ENCODE data around the gene CDC23.

- TF ChIP-seq, protein P1, sequence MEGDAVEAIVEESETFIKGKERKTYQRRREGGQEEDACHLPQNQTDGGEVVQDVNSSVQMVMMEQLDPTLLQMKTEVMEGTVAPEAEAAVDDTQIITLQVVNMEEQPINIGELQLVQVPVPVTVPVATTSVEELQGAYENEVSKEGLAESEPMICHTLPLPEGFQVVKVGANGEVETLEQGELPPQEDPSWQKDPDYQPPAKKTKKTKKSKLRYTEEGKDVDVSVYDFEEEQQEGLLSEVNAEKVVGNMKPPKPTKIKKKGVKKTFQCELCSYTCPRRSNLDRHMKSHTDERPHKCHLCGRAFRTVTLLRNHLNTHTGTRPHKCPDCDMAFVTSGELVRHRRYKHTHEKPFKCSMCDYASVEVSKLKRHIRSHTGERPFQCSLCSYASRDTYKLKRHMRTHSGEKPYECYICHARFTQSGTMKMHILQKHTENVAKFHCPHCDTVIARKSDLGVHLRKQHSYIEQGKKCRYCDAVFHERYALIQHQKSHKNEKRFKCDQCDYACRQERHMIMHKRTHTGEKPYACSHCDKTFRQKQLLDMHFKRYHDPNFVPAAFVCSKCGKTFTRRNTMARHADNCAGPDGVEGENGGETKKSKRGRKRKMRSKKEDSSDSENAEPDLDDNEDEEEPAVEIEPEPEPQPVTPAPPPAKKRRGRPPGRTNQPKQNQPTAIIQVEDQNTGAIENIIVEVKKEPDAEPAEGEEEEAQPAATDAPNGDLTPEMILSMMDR (IDR thresholded peaks at IDR 0.05), result no peak
- no peak for TF ChIP-seq POLR2A (IDR thresholded peaks at IDR 0.05)
Observed at GRCh38 chr5:138170299-138170698, 42.8 kb downstream of the CDC23 start.

All from uterus (tissue), 2 donors.